Spleen (tissue), 11 donors: ENCODE data around the gene MMP25. TPM values are rescaled to one million over a fixed set of nuclear protein-coding genes. Genes with fewer than 3 reads are reported as not detected.

Experiments used
- DNase-seq: peaks from one replicate; pipeline ENCODE4 v3.0.0-alpha.2; 2020
- H3K27ac ChIP-seq, 8 donors: fragments of 200-600 bp; sonication (generic) in 7 of 8; 1 replicate in 4 of 8; 2 replicates in 4 of 8; pipeline versions ENCODE4 v1.5.0 to v1.8.0; 2016 to 2021; ENCODE audit warnings: inconsistent platforms in 4 of 8, mild to moderate bottlenecking in 4 of 8, moderate library complexity in 1 of 8
- H3K27me3 ChIP-seq, 7 donors: fragments of 200-600 bp; sonication (generic) in 6 of 7; replicated peaks in 1 of 7; 1 replicate in 4 of 7; 2 replicates in 3 of 7; pipeline versions ENCODE4 v1.5.0 to v1.8.0; 2016 to 2021; ENCODE audit warnings: inconsistent platforms in 3 of 7, mild to moderate bottlenecking in 1 of 7
- H3K36me3 ChIP-seq, 6 donors: fragments of 200-600 bp; sonication (generic) in 5 of 6; 1 replicate in 4 of 6; 2 replicates in 2 of 6; pipeline versions ENCODE4 v1.5.0 to v1.8.0; 2016 to 2021; ENCODE audit warnings: inconsistent platforms in 2 of 6
- H3K4me1 ChIP-seq, 6 donors: fragments of 200-600 bp; sonication (generic) in 5 of 6; 1 replicate in 3 of 6; 2 replicates in 3 of 6; pipeline versions ENCODE4 v1.5.0 to v1.8.0; 2016 to 2021; ENCODE audit warnings: inconsistent platforms in 3 of 6
- H3K4me3 ChIP-seq, 8 donors: fragments of 200-600 bp; sonication (generic) in 7 of 8; 1 replicate in 4 of 8; 2 replicates in 4 of 8; pipeline versions ENCODE4 v1.5.0 to v1.8.0; 2016 to 2021; ENCODE audit warnings: inconsistent platforms in 4 of 8, mild to moderate bottlenecking in 4 of 8, moderate library complexity in 2 of 8
- H3K9me3 ChIP-seq, 8 donors: fragments of 200-600 bp; sonication (generic) in 7 of 8; 1 replicate in 4 of 8; 2 replicates in 4 of 8; pipeline versions ENCODE4 v1.5.0 to v1.8.0; 2016 to 2021; ENCODE audit warnings: inconsistent platforms in 4 of 8
- POLR2A ChIP-seq, 3 donors: fragments of 450-650 bp; IDR thresholded peaks; one replicate each; pipeline ENCODE4 v1.5.1; 2017; ENCODE audit warnings: antibody characterized with exemption in 3 of 3, mild to moderate bottlenecking in 1 of 3
- POLR2AphosphoS5 ChIP-seq, 3 donors: sonication (generic); formaldehyde crosslinking; IDR thresholded peaks; one replicate each; pipeline ENCODE4 v1.5.1; 2017; ENCODE audit warnings: antibody characterized with exemption in 3 of 3
- WGBS, 5 donors: extraction: QIAGEN DNeasy Blood & Tissue Kit in 3 of 5; methylation state at CpG; one replicate each; pipeline versions ENCODE4 v1.1.5 to v1.1.7; 2013 to 2018; 5-methylcytosine and 5-hydroxymethylcytosine counted together
- intact Hi-C: fragments of 100-400 bp; cut with DNase I; formaldehyde crosslinking; loops from one replicate; pipeline ENCODE4 v1.15.0; 2023; ENCODE audit warnings: low total_unique reads
- polyA plus RNA-seq, 3 donors: library from polyadenylated mRNA; stranded (reverse); fragments of 200-250 nt; gene quantifications; one replicate each; pipeline ENCODE4 v1.2.1, GENCODE V29; 2013
- total RNA-seq, 7 donors: library from RNA; depleted of rRNA in 3 of 7; stranded (reverse); fragments of >200 nt in 3 of 7; fragmentation: NEBNext Ultra II Directional in 4 of 7; extraction: Animal tissue kit (Norgen Biotek cat#: 25700) in 4 of 7; gene quantifications; one replicate each; pipeline versions ENCODE4 v1.1.0 to v1.2.1, GENCODE V29; 2016 to 2021
- TF ChIP-seq, protein P1 (sequence below), 11 experiments: fragments of 200-600 bp in 7 of 11; fragments of 450-650 bp in 4 of 11; sonication (generic) in 4 of 11; IDR thresholded peaks in 8 of 11; conservative IDR thresholded peaks in 3 of 11; 1 replicate in 7 of 11; 2 replicates in 4 of 11; pipeline versions ENCODE4 v1.4.0 to v1.8.0; 2016 to 2021; ENCODE audit warnings: antibody characterized with exemption in 11 of 11, inconsistent platforms in 4 of 11, mild to moderate bottlenecking in 1 of 11
- donor health status: healthy with polysubstance abuse.
- donor health status: DM: no; HTN: no; CAD: no; lungs with moderate emphysema.
- donor health status: DM: no; HTN: no; CAD: no.
- donor health status: Bipolar disorder and iron deficiency.
- donor health status: healthy.
- donor health status: DM: no; HTN: no; CAD: no.
- donor health status: DM: yes; HTN: yes; CAD: no.

MMP25 gene
- total and polyA plus RNA-seq, 10 donors: 2.7 to 282 (median 65.6) TPM

DNA sequence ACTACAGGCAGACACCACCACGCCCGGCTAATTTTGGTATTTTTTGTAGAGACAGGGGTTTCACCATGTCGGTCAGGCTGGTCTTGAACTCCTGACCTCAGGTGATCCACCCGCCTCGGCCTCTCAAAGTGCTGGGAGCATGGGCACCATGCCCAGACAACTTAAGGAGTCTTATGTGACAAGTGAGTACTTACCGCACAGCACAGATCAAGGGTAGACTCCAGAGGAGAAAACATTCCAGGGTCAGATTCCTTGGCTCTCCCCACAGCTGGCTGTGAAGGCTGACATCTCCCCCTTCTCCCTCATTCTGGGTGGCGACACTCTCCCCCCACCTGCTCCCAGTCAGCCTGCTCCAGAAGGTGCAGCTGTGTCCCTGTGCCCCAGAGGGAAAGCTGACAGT is 42.1 kb downstream of the MMP25 start:
- TF ChIP-seq POLR2A (IDR thresholded peaks at IDR 0.05) (no peak), POLR2AphosphoS5 (IDR thresholded peaks at IDR 0.05) (no peak)
- 62 to 85% (median 67%) methylated on average over 7 of the region's 7 CpGs for WGBS, 5 donors
- H3K36me3 ChIP-seq: no peaks in the 10 kb centered on the region
- H3K9me3 ChIP-seq: no peaks in the 10 kb centered on the region
- intact Hi-C loops: no loop called here
- H3K27me3 ChIP-seq: peaks cover 0 to 6% (median 0%) of the 10 kb centered on the region in 7 donors
- peak overlapping the region in 6 of 8 donors; percentile 30 to 87 (median 83) for H3K27ac ChIP-seq
- no peak overlapping the region for H3K4me3 ChIP-seq
- peaks cover 4 to 82% (median 35%) of the 10 kb centered on the region in 6 donors for H3K4me1 ChIP-seq
- DNase-seq: peak; percentile 31

DNA sequence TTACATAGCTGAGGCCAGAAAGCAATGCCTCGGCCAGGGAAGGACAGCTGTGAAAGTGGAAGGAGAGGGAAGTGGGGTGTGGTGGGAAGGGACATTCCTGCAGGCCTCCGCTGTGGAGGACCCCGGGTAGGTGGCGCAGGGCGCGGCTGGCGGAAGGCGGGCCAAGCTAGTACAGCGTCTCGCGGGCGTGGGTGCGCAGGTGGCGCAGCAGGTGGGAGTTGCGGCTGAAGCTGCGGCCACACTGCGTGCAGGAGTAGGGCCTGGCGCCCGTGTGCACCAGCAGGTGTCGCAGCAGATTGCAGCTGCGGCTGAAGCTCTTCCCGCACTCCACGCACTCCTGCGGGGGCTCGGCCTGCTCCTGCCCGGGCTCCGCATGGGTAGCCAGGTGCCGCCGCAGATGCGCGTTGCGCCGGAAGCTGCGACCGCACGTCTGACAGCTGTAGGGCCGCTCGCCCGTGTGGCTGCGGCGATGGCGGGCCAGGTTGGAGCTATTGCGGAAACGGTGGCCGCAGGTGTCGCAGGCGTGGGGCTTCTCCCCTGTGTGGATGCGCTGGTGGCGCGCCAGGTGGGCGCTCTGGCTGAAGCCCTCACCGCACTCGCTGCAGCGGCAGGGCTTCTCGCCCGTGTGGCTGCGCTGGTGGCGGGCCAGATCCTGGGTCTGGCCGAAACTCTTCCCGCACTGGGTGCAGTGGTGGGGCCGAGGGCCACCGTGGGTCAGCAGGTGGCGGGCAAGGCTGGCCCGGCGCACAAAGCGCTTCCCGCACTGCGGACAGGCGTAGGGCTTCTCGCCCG is 42.8 kb downstream of the MMP25 start:
- Histone ChIP-seq H3K27me3 (peaks cover 0 to 6% (median 0%) of the 10 kb centered on the region in 7 donors), H3K36me3 (no peaks in the 10 kb centered on the region), H3K4me1 (peaks cover 4 to 79% (median 37%) of the 10 kb centered on the region in 6 donors), H3K9me3 (no peaks in the 10 kb centered on the region), H3K4me3 (no peak overlapping the region), H3K27ac (peak overlapping the region in 5 of 8 donors; percentile 81 to 87 (median 84))
- TF ChIP-seq POLR2AphosphoS5 (IDR thresholded peaks at IDR 0.05): no peak
- TF ChIP-seq, protein P1, sequence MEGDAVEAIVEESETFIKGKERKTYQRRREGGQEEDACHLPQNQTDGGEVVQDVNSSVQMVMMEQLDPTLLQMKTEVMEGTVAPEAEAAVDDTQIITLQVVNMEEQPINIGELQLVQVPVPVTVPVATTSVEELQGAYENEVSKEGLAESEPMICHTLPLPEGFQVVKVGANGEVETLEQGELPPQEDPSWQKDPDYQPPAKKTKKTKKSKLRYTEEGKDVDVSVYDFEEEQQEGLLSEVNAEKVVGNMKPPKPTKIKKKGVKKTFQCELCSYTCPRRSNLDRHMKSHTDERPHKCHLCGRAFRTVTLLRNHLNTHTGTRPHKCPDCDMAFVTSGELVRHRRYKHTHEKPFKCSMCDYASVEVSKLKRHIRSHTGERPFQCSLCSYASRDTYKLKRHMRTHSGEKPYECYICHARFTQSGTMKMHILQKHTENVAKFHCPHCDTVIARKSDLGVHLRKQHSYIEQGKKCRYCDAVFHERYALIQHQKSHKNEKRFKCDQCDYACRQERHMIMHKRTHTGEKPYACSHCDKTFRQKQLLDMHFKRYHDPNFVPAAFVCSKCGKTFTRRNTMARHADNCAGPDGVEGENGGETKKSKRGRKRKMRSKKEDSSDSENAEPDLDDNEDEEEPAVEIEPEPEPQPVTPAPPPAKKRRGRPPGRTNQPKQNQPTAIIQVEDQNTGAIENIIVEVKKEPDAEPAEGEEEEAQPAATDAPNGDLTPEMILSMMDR (IDR thresholded peaks at IDR 0.05 in 8 of 11, conservative IDR thresholded peaks at IDR 0.05 in 3 of 11): no peak
- TF ChIP-seq POLR2A (IDR thresholded peaks at IDR 0.05): no peak
- peak; percentile 75 for DNase-seq
- intact Hi-C loops: no loop called here
- 87 to 95% (median 94%) methylated on average over 20 to 71 of the region's 71 CpGs for WGBS, 5 donors

DNA sequence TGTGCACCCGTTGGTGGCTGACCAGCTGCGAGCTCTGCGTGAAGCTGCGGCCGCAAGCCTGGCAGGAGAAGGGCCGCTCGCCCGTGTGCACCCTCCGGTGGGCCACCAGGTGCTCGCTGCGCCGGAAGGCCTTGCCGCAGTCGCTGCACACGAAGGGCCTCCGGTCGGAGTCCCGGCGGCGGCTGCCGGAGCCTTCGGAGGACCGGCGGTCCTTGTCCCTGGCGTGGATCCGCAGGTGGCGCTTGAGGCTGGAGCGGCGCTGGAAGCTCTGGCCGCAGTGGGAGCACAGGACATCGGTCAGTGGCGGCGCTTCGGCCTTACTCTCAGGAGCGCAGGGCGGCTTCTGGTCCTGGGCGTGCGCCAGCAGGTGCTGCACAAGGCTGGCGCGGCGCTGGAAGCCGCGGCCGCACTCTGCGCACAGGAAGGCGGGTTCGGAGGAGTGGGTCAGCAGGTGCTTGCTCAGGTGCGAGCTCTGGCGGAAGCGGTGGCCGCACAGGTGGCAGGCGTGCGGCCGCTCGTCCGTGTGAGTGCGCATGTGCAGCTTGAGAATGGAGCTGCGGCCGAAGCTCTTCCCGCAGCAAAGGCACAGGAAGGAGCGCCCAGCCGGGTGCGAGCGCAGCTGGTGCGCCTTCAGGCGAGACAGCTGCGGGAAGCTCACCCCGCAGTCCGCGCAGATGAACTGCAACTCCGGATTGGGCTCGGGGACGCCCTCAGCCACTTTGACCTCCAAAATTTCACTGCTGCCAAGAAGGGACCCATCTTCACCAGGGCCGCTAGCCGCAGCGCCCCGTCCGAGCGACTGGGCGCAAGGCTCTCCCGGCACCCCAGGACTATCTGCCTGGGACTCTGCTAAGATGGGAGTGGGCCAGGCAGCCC is 43.6 kb downstream of the MMP25 start:
- DNase-seq: peak; percentile 56
- no peak overlapping the region for H3K27ac ChIP-seq
- intact Hi-C loops: no loop called here
- peaks cover 0 to 6% (median 0%) of the 10 kb centered on the region in 7 donors for H3K27me3 ChIP-seq
- H3K9me3 ChIP-seq: no peaks in the 10 kb centered on the region
- H3K4me3 ChIP-seq: no peak overlapping the region
- no peaks in the 10 kb centered on the region for H3K36me3 ChIP-seq
- 95 to 98% (median 97%) methylated on average over 8 to 81 of the region's 81 CpGs for WGBS, 5 donors
- peaks cover 4 to 79% (median 40%) of the 10 kb centered on the region in 6 donors for H3K4me1 ChIP-seq
- TF ChIP-seq, protein P1 (IDR thresholded peaks at IDR 0.05 in 8 of 11, conservative IDR thresholded peaks at IDR 0.05 in 3 of 11): no peak
- TF ChIP-seq POLR2AphosphoS5 (IDR thresholded peaks at IDR 0.05) (no peak), POLR2A (IDR thresholded peaks at IDR 0.05) (no peak)

GRCh38 chr16:3091551-3091950 is 45.2 kb downstream of the MMP25 start:
- 73 to 87% (median 80%) methylated on average over 5 to 8 of the region's 8 CpGs for WGBS, 5 donors
- Histone ChIP-seq H3K27ac (no peak overlapping the region), H3K27me3 (peaks cover 0 to 6% (median 0%) of the 10 kb centered on the region in 7 donors), H3K4me3 (no peak overlapping the region), H3K36me3 (no peaks in the 10 kb centered on the region), H3K4me1 (peaks cover 12 to 79% (median 49%) of the 10 kb centered on the region in 6 donors), H3K9me3 (no peaks in the 10 kb centered on the region)
- TF ChIP-seq, protein P1 (IDR thresholded peaks at IDR 0.05 in 8 of 11, conservative IDR thresholded peaks at IDR 0.05 in 3 of 11): no peak
- TF ChIP-seq POLR2AphosphoS5 (IDR thresholded peaks at IDR 0.05) (no peak), POLR2A (IDR thresholded peaks at IDR 0.05) (no peak)
- intact Hi-C loops: no loop called here
- DNase-seq: peak; percentile 70
